IPS-18c (cell line): ENCODE results near the gene MORF4L1.
"Not testable (repeated sequence)": the region's sequence is repeated elsewhere in the genome, so short reads cannot be mapped to it uniquely, and the experiment has no call there.

ENCODE experiments used
- H3K4me3 ChIP-seq: 2 replicates; pipeline ENCODE4 v1.7.0; 2013; ENCODE audit warnings: low read depth, mild to moderate bottlenecking, low read length, moderate library complexity; ENCODE audit not compliant: insufficient read depth
- H3K9me3 ChIP-seq: one replicate; pipeline ENCODE4 v1.6.1; 2013; ENCODE audit warnings: mild to moderate bottlenecking, low read length, moderate library complexity; ENCODE audit not compliant: control insufficient read depth, insufficient read depth

Gene MORF4L1

DNA sequence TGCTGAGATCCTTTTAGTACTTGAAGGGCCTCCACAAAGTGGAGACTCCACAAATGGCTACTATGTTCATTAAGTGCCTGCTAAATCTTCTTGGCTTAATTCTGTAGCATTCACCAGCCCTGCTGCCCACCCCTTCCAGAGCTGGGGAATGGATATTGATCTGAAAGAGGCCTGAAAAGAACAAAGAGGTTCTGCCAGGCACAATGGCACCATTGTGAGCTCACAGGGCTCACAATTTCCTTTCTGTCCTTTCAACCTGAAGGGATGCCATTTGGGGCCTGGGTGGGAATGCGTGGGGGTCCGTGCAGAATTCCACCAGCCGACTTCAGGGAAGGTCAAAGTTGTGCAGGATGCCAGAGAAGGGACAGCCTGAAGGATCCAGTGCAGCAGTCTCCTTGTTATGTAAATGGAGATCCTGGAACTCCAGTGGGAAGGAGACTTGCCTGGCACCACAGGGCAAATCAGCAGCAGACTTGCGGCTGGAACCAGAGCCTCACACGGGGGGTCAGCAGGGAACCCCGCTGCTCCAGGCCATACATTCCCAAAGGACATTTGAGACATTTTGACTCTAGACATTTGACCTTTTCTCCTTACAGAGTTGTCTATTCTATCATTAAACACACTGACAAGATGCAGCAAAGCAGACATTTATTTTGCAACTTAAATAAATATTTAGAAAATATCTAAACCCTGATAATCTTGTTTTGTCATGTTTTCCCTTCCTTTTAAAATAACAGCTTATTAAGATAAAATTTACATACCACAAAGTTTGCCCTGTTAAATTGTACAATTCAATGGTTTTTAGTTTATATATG is 21.5 kb upstream of the MORF4L1 start:
- Histone ChIP-seq H3K9me3 (no peaks in the 10 kb centered on the region), H3K4me3 (no peak overlapping the region)

DNA sequence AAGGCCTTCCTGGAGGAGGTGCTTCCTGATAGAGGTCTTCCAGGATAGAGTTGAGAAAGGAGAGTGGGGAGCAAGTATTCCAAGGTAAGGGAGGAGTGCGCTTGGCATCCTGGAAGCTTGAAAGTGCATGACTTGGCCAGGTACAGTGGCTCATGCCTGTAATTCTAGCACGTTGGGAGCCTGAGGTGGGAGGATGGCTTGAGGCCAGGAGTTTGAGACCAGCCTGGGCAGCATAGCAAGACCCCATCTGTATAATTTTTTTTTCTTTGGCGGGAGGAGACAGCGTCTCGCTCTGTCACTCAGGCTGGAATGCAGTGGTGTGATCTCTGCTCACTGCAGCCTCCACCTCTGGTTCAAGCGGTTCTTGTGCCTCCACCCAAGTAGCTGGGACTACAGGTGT is 19.2 kb upstream of the MORF4L1 start:
- H3K9me3 ChIP-seq: no peaks in the 10 kb centered on the region
- H3K4me3 ChIP-seq: no peak overlapping the region

DNA sequence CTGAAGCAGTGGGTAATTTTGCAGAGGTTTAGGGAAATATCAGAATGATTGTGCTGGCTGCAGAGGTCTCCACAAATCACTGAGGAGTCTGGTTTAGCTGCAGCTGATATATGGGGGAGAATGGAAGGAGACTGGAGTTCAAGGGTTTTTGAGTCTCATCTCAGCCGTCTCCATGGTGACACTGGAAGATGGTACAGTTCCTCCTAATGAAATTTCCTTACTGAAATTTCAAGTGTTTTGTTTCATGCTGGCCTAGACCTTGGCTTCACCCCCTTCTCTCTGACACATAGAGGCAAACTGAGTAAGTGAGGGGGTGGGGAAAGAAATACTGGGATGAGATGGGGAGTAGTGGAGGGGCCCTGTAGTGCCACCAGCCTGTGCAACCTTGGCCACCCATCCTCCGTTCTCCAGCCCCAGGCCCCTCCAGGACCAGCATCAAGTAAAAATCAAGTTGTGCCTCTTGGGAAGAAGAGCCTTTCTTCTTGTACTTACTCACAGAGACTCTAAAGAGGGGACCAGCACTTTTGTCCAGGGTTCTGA is 17.8 kb upstream of the MORF4L1 start:
- H3K9me3 ChIP-seq: no peaks in the 10 kb centered on the region
- H3K4me3 ChIP-seq: no peak overlapping the region

DNA sequence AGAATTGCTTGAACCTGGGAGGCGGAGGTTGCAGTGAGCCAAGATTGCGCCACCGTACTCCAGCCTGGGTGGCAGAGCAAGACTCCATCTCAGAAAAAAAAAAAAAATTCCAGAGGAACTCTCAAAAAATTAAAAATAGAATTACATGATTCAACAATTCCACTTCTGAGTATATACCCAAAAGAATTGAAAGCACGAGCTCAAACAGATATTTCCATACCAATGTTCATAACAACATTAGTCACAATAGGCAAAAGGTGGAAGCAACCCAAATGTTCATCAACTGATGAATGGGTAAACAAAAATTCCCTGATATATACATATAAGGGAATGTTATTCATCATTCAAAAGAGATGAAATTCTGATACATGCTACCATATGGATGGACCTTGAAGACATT is 16.9 kb upstream of the MORF4L1 start:
- no peak overlapping the region for H3K4me3 ChIP-seq
- no peaks in the 10 kb centered on the region for H3K9me3 ChIP-seq

DNA sequence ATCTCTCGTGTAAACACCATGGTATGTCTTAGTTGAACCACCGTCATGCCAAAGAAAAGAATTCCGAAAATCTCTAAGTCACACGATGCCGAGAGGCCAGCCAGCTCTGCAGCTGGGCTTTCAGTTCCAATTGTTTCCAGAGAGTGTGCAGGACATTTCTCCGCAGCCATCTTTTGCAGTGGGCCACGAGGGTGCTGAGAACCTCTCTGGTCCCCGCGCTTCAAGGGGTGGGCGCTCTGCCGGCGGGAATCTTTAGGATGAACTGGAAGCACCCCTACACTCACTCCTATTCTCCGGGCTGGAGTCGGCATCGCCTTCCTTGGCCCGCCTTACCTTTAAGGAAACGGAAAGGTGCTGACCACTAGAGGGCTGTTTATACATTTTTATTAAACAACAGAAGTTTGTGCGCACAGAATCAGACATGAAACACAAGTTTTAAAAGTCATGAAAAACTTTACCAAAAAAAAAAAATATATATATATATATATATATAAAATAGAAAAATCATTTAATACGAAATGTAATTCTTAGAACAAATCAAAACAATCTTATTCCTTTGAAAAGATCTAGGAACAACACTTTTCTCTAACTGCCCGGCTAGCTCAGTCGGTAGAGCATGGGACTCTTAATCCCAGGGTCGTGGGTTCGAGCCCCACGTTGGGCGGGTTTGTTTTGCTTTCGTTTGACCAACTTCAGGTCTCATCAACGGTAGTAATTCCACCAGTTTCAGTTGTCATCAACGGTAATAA is 12.5 kb upstream of the MORF4L1 start:
- no peaks in the 10 kb centered on the region for H3K9me3 ChIP-seq
- H3K4me3 ChIP-seq: peak overlapping the region; percentile 50; the same call in 1 of the 2 replicates

DNA sequence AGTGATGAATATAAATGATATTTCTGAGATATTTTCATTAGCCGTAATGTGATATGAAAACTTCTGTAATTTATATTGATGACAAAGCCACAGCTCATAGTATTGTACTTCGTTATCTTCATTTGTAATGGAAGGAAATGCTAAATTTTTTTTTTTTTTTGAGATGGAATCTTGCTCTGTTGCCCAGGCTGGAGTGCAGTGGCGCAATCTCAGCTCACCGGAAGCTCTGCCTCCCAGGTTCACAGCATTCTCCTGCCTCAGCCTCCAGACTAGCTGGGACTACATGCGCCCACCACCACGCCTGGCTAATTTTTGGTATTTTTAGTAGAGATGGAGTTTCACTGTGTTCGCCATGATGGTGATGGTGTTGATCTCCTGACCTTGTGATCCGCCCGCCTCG is 7.1 kb upstream of the MORF4L1 start:
- not testable (repeated sequence) for H3K4me3 ChIP-seq, H3K9me3 ChIP-seq

DNA sequence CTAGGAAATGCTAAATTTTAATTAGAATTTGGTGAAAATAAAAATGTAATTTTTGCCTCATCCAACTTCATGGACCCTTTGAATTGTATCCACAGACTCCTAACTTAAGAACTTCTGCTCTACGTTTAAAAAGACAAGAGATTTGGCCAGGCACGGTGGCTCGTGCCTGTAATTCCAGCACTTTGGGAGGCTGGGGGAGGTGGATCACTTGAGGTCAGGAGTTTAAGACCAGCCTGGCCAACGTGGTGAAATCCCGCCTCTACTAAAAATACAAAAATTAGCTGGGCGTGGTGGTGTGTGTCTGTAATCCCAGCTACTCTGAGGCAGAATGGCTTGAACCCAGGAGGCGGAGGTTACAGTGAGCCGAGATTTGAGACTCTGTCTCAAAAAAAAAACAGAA is 6.7 kb upstream of the MORF4L1 start:
- not testable (repeated sequence) for H3K4me3 ChIP-seq, H3K9me3 ChIP-seq

DNA sequence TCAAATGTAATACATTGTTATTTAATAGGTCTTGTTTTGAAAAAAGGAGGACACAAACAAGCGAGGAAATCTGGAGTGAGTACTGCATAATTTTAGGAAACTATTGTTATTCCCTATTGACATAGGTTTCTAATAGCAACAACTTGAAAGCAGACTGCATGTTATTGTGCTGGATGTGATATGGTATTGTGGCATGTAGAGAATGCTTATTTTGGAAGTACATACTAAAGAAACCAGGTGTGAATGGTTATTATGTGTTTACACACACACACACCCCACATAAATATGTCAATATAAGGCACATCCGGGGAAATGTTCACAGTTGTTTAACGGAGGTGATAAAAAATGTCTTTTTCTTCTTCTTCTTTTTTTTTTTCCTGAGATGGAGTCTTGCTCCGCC is 5.9 kb upstream of the MORF4L1 start:
- Histone ChIP-seq H3K9me3 (no peaks in the 10 kb centered on the region), H3K4me3 (no peak overlapping the region)

DNA sequence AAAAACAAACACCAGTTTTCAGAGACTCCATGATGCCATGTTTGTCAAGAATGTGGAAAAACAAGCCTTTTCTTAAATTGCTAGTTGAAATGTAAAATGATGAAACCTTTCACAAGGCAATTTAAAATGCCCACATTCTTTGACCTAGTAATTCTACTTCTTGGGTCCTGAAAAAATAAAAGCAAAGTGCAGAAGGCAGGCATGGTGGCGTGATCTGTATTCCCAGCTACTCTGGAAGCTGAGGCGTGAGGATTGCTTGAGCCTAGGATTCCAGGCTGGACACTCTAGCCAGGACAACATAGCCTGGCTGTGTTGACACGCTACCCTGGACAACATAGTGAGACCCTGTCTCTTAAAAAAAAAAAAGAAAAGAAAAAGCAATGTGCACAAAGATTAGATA is 4.3 kb upstream of the MORF4L1 start:
- H3K4me3 ChIP-seq: no peak overlapping the region

DNA sequence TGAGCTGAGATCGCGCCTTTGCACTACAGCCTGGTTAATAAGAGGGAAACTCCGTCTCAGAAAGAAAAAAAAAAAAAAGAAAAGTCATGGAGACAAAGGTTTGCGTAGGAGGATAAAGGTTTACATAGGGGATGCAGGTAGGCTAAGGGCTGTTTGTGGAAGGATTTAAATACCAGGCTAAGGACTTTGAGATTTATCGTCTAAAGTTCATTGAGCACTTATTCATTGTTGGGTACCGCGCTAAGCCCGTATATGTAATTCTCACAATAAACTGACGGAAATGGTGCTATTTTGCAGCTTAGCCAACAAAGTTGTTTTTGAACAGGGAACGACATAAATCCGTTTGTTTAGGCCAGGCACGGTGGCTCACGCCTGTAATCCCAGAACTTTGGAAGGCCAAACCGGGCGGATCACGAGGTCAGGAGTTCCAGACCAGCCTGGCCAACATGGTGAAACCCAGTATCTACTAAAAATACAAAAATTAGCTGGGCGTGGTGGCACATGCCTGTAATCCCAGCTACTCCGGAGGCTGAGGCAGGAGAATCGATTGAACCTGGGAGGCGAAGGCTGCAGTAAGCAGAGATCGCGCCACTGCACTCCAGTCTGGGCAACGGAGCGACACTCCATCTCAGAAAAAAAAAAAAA is 1.1 kb upstream of the MORF4L1 start:
- H3K4me3 ChIP-seq: peak overlapping the region; percentile 51; the same call in 1 of the 2 replicates
- H3K9me3 ChIP-seq: not testable (repeated sequence)

More for the DNA sequence above, 4.3 kb upstream of the MORF4L1 start:
- no peaks in the 10 kb centered on the region for H3K9me3 ChIP-seq

DNA sequence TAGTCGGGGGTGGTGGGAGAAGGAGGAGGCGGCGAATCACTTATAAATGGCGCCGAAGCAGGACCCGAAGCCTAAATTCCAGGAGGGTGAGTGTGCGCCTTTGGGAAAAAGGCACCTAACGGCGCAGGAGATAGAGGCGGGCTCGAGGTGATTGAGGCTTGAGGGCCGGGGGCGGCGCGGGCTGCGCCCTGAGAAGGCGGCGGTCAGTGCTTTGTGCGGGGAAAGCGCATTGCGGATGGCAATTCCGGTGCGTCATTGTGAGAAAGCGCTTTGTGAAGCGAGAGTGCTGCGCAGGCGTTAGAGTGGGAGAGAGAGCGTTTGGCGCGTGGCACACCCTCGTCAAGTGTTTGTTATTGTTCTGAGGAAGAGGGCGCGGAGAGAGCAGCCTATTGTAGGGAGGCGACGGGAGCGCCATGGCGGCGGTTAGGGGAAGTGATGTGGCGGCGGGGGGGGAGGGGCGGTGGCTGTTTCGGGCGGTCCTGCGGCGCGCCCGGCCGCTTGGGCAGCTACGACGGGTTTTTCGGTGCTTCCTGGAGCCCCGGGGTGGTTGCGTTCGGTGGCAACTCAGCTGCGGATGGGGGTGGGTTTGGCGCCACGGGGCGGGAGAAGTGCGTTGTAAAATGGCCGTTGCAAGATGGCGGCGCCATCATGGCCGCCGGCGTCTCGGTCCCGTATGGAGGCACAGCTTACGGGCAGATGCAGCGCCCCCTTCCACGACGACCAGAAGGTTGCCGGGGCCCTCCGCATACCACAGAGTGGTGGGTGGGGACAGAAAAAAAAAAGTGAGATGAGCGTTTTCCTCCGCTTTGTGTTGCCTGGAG is 492 bp downstream of the MORF4L1 start:
- H3K4me3 ChIP-seq: peak overlapping the region; percentile 97
- no peaks in the 10 kb centered on the region for H3K9me3 ChIP-seq

DNA sequence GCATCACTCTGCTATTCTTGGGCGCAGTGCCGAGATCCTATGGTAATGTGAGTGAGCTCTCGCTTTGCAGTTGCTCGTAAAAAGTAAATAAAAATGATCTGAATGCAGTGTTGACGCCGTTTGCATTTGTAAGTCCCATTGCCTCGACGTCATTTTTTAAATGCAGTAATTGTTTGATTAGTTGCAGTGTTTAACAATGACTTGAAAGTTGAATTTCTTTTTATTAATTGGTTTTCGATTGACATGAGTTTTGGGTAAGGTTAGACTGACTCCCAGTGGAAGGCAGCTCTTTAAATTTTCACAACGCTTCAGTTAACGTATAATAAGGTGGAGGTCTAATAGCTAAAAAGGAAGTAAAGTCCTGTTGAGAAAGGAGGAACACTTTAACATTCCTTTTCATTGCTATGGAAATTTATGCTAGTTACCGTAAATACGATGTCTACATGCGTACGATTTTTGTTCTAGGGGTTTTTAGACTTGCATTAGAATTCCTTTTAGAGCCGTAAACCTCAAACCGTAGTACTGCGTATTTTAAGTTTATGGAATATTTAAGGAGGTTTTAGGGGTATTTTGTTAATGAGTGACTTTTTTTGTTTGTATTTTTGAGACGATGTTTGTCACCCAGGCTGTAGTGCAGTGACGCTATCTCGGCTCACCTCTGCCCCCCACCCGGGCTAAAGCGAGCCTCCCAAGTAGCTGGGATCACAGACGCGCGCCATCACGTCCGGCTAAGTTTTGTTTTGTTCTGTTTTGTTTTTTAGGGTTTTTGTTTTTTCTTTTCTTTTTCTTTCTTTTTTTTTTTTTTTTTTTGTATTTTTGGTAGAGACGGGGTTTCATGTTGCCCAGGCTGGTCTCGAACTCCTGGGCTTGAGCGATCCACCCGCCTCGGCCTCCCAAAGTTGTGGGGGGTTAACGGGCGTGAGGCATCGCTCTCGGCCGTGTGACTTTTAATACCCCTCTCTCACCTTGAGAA is 1.4 kb downstream of the MORF4L1 start:
- Histone ChIP-seq H3K4me3 (peak overlapping the region; percentile 97), H3K9me3 (no peaks in the 10 kb centered on the region)

DNA sequence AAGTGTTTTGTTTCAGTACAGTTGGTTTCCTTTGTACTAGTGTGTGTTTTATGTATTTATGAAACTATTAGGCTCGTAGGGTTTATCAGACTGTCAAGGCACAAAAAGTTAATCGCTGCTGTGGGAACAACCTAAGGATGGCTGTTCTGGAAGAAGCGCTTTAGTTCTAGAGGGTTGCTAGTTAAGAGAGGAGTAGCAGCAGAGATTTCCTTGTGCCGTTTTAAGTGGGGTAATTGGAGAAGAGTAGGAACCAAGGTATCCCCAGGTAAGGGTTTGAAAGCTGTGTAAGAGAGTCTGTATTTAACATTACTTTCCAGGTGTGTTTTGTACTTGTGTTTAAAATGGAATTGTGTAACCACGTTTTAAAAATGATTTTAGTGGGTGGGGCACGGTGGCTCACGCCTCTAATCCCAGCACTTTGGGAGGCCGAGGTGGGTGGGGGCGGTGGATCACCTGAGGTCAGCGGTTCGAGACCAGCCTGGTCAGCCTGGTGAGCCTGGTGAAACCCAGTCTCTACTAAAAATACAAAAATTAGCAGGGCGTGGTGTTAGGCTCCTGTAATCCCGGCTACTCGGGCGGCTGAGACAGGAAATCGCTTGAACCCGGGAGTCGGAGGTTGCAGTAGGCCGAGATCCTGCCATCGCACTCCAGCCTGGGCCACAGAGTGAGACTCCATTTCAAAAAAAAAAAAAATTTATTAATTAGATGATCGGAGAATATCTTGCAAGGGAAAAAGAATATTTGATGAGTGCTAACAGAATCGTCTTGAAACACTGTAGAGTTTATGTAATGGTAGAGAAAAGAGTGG is 2.6 kb downstream of the MORF4L1 start:
- Histone ChIP-seq H3K4me3 (peak overlapping the region; percentile 97), H3K9me3 (no peaks in the 10 kb centered on the region)

DNA sequence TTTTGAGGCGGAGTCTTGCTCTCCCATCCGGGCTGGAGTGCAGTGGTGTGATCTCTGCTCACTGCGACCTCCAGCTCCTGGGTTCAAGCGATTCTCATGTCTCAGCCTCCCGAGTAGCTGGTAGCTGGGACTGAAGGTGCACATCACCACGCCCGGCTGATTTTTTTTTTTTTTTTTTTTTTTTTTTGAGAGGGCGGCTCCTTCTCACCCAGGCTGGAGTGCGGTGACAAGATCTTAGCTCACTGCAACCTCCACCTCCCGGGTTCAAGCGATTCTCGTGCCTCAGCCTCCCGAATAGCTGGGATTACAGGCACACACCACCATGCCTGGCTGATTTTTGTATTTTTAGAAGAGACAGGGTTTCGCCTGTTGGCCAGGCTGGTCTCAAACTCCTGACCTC is 4.3 kb downstream of the MORF4L1 start:
- H3K4me3 ChIP-seq, H3K9me3 ChIP-seq: not testable (repeated sequence)

DNA sequence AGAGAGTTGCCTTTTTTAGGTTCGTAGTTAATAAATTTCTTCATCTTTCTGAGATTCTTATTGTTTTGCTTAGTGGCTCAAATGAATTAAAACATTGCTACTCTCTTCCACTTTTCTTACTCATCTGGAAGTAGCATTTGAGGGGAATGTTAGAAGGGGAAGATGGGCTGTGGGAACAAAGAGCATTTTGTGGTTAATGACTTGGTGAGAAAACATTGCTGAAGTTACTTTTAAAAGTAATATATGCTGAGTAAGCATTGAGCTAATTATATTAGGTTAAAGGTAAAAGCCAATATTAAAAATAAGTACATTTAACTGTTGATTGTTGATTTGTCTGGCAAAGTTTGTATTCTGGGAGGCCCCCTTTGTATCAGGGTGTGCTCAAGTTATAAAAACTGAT is 5.7 kb downstream of the MORF4L1 start:
- no peak overlapping the region for H3K4me3 ChIP-seq
- no peaks in the 10 kb centered on the region for H3K9me3 ChIP-seq
